ENCODE data around the gene SUGCT.
A peak's percentile ranks its signal among the peaks of the same experiment; 100 is the strongest.

The SUGCT gene

DNA sequence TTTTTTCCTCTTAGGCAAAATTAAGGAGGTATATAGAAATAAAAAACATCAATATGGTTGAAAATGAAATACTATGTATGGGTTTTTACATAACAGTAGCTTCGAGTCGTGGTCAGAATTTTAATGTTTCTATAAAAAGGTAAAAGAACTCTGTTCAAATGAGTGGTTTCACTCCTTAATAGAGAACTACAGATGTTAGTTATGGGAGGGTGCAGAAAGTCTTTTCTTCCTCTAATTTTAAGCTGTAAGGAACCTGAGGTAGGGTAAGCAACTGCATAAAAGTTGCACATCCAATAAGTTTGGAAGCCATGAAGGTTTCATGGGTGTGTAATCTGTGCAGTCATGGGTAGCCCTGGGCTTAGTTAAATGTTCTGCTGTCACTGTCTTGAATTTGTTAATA, 141.3 kb downstream of the SUGCT start:
- DNase-seq = no peak

DNA sequence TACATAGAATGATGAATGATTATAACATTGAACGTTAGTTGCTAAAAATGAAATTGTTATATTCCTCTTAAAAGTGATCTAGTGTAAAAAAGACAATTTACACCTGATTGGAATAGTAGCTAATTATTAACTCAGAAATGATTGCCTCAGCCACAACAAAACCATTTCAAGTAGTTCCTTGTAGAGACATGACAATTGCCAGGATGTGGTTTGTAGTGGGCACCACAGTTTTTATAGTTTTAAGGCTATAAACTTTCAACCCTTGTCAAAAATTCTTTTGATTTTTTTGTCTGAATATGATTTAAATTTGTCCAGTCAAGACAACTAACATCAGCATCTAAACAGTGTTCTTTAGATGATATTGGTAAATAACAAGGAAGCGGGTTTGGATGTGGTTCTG, 145.2 kb downstream of the SUGCT start:
- DNase-seq = no peak

GRCh38 chr7:40282858-40283257, 148.1 kb downstream of the SUGCT start:
- no peak for DNase-seq

GRCh38 chr7:40283391-40283790, 148.6 kb downstream of the SUGCT start:
- DNase-seq = no peak

DNA sequence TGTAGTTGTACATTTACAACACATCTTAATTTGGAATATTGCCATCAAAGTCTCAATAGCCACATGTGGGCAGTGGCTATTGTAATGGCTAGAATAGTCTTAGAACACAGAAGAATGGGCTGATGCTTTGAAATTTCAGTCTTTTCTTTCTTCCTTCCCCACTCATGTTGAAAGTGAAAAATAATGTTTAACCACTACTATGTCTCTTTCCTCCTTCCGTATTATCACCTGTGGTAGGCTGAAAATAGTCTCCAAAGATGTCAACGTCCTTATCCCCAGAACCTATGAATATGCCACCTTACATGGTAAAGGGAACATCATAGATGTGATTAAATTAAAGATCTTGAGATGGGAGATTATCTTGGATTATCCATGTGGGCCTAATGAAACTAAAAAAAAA, 154.0 kb downstream of the SUGCT start:
- DNase-seq = no peak

DNA sequence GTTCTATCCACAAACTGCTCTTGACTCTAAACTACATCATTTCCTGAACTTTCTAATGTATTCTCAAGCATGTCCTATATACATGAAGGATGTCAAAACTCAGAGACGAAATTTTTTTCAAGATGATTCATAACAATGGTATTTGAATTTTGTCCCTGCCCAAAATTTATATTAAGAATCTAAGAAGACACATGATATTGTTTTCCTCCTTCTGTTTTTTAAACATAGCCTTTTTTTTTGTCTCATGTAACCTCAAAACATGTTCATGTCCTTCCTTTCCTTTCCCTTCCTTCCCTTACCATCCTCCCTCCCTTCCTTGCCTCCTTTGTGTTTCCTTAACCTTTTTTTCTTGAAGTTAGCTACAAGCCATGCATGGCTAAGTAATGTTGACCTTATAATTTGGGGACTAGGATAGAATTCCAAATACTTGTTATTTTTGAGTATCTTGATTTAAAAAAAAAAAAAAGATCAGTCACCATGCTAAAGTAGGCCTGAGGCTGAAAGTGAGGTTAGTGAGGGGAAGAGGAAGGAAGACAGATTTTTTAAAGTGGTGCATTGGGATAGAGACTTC, 163.0 kb downstream of the SUGCT start:
- no peak for DNase-seq

DNA sequence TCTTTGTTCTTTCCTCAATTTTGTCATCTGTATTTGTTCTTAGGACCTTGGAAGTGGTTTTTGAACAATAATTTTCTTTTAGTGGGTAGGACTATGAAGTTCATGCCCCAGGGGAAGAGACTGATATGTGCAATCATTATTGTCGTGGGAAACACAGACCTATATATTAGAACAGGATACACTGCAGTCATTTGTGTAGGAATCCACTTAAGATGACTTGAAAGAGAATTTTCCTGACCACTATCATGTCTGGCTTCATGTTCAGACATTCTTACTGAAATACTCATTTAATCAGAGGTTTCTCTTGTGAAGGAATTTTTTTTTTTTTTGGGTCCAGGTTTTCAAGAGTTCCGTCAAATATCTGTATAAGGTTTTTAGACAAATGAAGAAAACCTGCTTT, 163.6 kb downstream of the SUGCT start:
- no peak for DNase-seq

GRCh38 chr7:40299097-40299496, 164.3 kb downstream of the SUGCT start:
- no peak for DNase-seq

DNA sequence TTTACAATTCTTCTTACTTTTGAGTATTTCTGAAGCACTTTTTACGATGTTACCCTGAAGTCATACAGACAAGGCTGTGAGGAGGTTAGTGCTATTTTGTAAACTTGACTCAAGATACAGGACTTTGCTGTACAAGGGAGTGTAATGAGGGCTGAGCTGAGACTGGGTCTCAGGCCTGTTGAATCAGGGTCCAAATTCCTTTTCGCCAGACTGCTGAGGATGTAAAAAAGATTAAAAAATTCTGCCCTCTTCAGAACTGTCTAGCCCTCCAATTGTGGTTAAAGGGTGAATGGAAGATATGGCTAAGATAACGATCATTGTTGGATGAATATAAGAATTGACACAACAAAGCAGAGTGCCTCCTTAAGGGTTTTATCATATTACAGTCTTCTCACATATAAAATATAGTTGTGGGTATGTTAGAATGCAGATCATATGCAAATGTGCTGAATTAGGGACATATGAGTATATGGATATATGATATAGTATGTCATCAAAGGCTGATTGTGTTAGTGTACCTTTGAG, 165.4 kb downstream of the SUGCT start:
- no peak for DNase-seq

DNA sequence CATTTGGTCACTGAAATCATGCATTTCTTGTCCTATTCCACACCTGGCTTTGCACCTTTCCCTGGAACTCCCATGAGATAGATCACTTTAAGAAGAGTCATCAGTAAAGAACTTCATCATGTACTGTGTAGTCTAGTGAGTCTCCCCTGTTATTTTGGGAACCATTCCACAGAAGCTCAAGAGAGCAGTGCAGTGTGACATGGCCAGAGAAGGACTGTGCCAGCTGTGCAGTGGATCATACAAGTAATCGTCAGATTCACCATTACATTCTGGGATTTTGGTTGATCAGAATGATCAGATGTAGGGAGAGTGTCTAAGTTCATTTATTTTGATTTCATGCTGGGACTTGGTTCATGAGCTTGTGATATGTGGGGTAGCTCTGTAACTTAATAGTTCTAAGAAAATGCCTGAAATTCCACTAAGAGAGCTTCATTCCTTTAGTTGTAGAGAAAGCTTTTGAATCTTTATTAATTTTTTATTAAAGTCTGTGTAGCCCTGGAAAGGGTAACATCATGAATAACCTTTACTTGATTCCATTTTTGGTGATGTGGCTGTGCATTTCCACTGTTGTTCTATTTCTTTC, 166.8 kb downstream of the SUGCT start:
- no peak for DNase-seq

- no peak for DNase-seq
Observed at GRCh38 chr7:40303996-40304395, 169.2 kb downstream of the SUGCT start.

DNA sequence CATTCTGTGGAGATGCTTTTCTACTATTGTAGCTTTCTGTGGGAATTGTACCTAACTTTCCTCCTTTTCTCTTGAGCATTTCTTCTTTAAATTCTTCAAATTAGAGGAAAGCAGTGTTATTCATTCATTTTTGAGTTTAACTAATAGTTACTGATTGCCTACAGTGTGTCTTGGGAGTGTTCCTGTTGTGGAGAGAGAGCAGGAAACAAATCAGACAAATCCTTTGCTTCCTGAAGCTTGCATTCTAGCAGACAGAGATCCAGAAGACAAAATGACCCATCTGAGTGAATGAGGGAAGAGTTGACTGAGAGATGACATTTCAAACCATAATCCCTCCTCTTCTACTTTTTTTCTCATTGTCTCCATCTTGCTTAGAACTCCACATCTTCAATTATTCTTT, 170.4 kb downstream of the SUGCT start:
- DNase-seq = no peak

DNA sequence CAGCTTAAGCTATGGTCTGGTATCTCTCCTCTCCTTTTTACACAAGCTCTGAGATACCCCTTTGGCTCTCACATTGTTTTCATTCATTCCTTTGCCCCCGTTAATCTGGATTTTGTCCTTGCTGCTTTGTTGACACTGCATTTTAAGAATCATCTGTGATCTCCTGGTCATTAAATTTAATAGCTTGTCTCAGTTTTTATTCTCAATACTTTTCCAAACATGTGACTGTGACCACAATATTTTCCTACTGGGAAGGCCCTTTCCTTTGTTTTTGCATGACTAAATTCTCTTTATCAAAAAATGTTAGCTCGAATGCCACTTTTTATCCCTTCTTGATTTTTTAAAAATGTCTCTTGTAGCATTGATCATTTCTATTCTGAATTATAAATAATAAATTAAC, 171.2 kb downstream of the SUGCT start:
- no peak for DNase-seq

DNA sequence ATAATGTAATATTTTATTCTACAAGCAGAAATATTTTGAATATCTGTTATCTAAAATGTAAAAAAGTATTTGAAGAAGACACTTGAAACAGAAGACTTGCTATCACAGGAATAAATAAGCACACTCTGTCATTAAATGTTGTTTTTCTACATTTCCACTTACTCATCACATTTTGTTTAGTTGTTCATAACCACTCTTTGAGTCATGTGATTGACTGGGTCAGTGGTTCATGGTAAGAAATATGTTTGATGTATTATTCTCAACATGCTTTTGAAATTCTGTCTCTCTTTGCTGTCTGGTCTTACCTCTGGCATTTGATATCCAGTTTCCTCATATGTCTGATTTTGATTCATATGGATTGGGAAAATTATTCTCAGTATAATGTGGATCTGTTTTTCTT, 171.8 kb downstream of the SUGCT start:
- DNase-seq = no peak

- DNase-seq = no peak
Observed at GRCh38 chr7:40310258-40310657, 175.5 kb downstream of the SUGCT start.

GRCh38 chr7:40311307-40311706, 176.5 kb downstream of the SUGCT start:
- DNase-seq = no peak

DNA sequence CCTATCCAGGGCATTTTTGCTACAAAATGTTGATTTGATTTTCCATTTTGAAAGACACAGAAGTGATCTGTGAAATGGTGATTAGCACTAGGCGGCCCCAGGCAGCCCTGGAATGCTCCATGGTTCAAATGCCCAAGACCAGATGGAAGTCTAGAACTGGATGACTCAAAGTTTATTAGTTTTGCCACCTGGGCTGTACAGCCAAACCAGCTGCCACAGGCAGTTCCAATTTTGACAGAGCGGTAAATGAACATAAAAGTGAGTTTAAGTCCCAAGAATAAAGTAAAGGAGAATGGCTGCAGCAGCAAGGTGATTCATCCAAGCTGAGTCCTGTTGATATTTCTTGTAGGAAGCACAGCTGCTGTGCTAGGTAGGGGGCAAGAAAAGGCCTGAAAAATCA, 180.5 kb downstream of the SUGCT start:
- DNase-seq = no peak

- no peak for DNase-seq
Observed at GRCh38 chr7:40316176-40316575, 181.4 kb downstream of the SUGCT start.

- no peak for DNase-seq
Observed at GRCh38 chr7:40324914-40325313, 190.1 kb downstream of the SUGCT start.

GRCh38 chr7:40327113-40327512, 192.3 kb downstream of the SUGCT start:
- no peak for DNase-seq

- DNase-seq = no peak
Observed at GRCh38 chr7:40327873-40328272, 193.1 kb downstream of the SUGCT start.

DNA sequence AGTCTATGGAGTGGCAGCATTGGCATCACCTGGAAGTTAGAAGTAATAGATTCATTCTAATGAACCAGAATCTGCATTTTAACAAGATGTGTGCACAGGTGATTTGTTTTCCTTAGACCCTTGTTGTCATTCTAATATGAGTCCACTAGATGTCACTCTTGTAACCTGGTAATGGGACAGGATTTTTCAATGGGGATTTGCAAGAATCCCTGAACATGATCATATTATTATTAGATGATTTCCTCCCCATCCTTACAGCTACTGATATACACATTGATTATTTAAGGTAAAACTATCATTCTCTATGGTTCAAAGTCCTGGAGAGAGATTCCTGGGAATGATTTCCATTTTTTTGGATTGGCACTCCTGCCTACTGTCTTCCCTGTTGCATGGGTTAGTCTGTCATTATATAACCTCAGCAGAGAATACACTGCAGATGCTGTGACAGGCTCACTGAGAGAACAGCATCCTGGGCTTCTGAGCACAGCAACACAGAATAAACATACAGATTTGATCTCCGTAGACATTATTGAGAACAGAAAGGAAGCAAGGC, 194.9 kb downstream of the SUGCT start:
- peak in 1 of 6 experiments; percentile 20 for DNase-seq

DNA sequence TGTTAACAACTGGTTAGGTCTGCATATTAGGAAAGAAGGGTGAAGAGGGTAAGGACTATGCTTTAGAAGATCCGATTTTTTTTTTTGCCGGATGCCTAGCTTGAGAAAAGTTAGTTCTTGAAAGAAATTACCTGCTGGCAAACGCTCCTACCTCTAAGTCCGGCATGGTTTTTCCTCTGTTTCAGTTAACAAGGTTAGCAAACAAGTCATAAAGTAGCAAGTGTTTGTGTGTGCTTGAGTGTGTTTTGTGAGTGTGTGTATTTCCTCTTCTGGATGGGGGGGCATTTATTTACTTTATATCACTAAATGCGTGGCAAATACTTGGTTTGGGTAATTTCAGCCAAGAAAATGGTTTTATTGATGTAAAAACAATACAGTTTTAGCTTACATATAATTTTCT, 195.6 kb downstream of the SUGCT start:
- no peak for DNase-seq

DNA sequence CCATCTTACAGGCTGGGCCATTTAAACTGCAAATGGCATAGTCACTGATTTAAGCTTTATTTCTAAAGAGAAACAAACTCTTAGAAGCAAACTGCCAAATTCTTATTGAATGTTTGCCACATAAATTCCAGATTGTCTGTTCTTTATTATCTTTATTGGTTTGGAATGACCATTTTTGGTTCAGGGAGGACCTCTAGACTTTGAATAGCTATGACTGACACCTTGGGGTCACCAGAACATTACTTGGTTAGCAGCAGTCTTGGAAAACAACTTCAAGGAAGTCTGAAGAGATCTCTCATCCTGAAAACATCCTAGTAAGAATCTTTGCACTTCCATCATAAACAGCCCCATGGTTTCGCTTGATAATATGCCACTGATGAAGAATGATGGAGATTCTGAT, 197.1 kb downstream of the SUGCT start:
- no peak for DNase-seq

GRCh38 chr7:40332516-40332915, 197.7 kb downstream of the SUGCT start:
- DNase-seq = no peak
